ENCODE data around the gene CNOT2.

GRCh38 chr12:70252832-70253231, 9.6 kb downstream of the CNOT2 start:
- TF ChIP-seq POLR2A (IDR thresholded peaks at IDR 0.05) = no peak
- no peak for TF ChIP-seq CTCF (IDR thresholded peaks at IDR 0.05)
